ENCODE data around the gene TNFRSF18. TPM values are rescaled to one million over a fixed set of nuclear protein-coding genes. Genes with fewer than 3 reads are reported as not detected.

The TNFRSF18 gene
- total RNA-seq, 1 experiment from 2014 or later = 0.83 TPM

GRCh38 chr1:1247341-1247913 is 41.0 kb upstream of the TNFRSF18 start:
- Mint-ChIP-seq H3K36me3 (peaks cover 2% of the 10 kb centered on the region; the same call in 1 of the 2 replicates), H3K9me3 (no peaks in the 10 kb centered on the region), H3K27me3 (ENCODE audit: low read depth) (no peaks in the 10 kb centered on the region), H3K27ac (no peak overlapping the region), H3K4me1 (no peaks in the 10 kb centered on the region), H3K4me3 (no peak overlapping the region)
- ATAC-seq = no peak
- TF ChIP-seq NR1H2 (CRISPR knock-in tag; IDR thresholded peaks at IDR 0.05) = no peak
- no peak for TF ChIP-seq CREM (CRISPR knock-in tag; IDR thresholded peaks at IDR 0.05)
- no peak for TF ChIP-seq ZSCAN18 (CRISPR knock-in tag; IDR thresholded peaks at IDR 0.05)
- no peak for TF ChIP-seq IRF2 (CRISPR knock-in tag; IDR thresholded peaks at IDR 0.05; ENCODE audit: borderline replicate concordance, low read depth)
- TF ChIP-seq NFATC4 (CRISPR knock-in tag; IDR thresholded peaks at IDR 0.05) = no peak
- no peak for TF ChIP-seq CTCF (IDR thresholded peaks at IDR 0.05)
- no peak for DNase-seq (ENCODE audit: low spot score)
- ChIA-PET CTCF (interaction anchor here (0.7 to 2.1 kb wide), 4 partner anchors 11 to 244 kb away, joined by 4 to 9 read pairs (median 6); no protein-coding TSS in a partner anchor), POLR2A (interaction anchor here (0.7 kb wide), 1 partner anchor 21 kb away, joined by 4 read pairs; no protein-coding TSS in a partner anchor)

- Mint-ChIP-seq H3K4me1 (no peaks in the 10 kb centered on the region), H3K4me3 (no peak within 1 kb of the TSS), H3K9me3 (no peaks in the 10 kb centered on the region), H3K36me3 (peaks cover 2% of the 10 kb centered on the region; the same call in 1 of the 2 replicates), H3K27ac (no peak within 1 kb of the TSS), H3K27me3 (ENCODE audit: low read depth) (no peaks in the 10 kb centered on the region)
- ChIA-PET CTCF (interaction anchor here (0.7 to 2.1 kb wide), 5 partner anchors 10 to 243 kb away, joined by 4 to 9 read pairs (median 6); no protein-coding TSS in a partner anchor), POLR2A (interaction anchor here (0.7 kb wide), 1 partner anchor 21 kb away, joined by 4 read pairs; no protein-coding TSS in a partner anchor)
- TF ChIP-seq ATF1 (CRISPR knock-in tag; IDR thresholded peaks at IDR 0.05) = no peak
- TF ChIP-seq ATF2 (CRISPR knock-in tag; IDR thresholded peaks at IDR 0.05; ENCODE audit: borderline replicate concordance, low read depth) = no peak
- TF ChIP-seq ZNF281 (CRISPR knock-in tag; IDR thresholded peaks at IDR 0.05) = no peak
- TF ChIP-seq MXD4 (CRISPR knock-in tag; IDR thresholded peaks at IDR 0.05; ENCODE audit: borderline replicate concordance) = no peak
- 0 out of 2 replicates have a peak, but pooled peaks have one; percentile 20 for TF ChIP-seq FOXP4 (CRISPR knock-in tag; IDR thresholded peaks at IDR 0.05)
- DNase-seq (ENCODE audit: low spot score) (peak; percentile 49), ATAC-seq (peak; percentile 63)
These were observed 40.4 kb upstream of the TNFRSF18 start, which contains the start of gene C1QTNF12 for GRCh38 chr1:1246577-1247340. TSS of gene C1QTNF12 (minus strand) at chr1:1246722. CDS start at chr1:1246690, 32 bp downstream.
